ENCODE results near the gene MSI2. TPM values are rescaled to one million over a fixed set of nuclear protein-coding genes. Genes with fewer than 3 reads are reported as not detected.

Gene MSI2
- total and polyA plus RNA-seq, 7 donors, result 12.6 to 25.8 (median 21.3) TPM

DNA sequence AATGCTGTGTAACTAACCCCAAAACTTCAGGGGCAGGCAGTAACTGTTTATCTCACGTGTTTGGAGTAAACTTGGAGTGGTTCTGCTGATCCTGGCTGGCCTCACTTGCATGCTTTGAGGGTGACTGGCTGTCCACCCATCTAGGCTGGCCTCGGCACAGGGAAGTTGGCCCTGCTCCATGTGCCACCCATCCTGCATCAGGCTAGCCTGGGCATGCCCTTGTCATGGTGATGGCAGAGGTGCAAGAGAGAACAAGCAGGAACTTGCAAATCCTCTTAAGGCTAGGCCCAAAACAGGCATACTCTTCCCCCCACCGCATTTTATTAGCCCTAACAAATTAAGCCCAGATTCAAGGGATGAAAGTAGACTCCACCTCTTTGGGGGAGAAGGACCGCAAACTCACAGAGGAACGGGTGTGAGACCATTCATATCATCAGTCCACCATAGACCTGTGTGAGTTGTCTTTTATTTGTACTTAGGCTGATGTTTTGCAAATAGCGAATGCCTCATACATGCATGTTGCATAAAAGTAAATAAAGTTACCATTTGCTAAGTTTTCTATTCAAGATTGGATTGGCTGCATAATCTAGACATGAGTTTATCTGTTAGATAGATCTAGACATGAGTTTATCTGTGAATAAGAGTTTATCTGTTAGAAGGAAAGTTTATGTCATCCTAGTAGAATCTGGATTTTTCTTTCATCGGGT lies 267.8 kb downstream of the MSI2 start:
- Histone ChIP-seq H3K27me3 (no peaks in the 10 kb centered on the region), H3K36me3 (no peaks in the 10 kb centered on the region), H3K4me1 (no peaks in the 10 kb centered on the region), H3K9me3 (no peaks in the 10 kb centered on the region), H3K27ac (no peak overlapping the region), H3K4me3 (no peak overlapping the region)
- TF ChIP-seq EP300 (IDR thresholded peaks at IDR 0.05) (no peak), CTCF (IDR thresholded peaks at IDR 0.05) (no peak), POLR2A (IDR thresholded peaks at IDR 0.05) (no peak), POLR2AphosphoS5 (IDR thresholded peaks at IDR 0.05) (no peak)
- intact Hi-C loops (cut with DNase I), result no loop called here
- WGBS, 2 donors, result 87 to 88% methylated on average over 7 of the region's 7 CpGs
- DNase-seq, result no peak

DNA sequence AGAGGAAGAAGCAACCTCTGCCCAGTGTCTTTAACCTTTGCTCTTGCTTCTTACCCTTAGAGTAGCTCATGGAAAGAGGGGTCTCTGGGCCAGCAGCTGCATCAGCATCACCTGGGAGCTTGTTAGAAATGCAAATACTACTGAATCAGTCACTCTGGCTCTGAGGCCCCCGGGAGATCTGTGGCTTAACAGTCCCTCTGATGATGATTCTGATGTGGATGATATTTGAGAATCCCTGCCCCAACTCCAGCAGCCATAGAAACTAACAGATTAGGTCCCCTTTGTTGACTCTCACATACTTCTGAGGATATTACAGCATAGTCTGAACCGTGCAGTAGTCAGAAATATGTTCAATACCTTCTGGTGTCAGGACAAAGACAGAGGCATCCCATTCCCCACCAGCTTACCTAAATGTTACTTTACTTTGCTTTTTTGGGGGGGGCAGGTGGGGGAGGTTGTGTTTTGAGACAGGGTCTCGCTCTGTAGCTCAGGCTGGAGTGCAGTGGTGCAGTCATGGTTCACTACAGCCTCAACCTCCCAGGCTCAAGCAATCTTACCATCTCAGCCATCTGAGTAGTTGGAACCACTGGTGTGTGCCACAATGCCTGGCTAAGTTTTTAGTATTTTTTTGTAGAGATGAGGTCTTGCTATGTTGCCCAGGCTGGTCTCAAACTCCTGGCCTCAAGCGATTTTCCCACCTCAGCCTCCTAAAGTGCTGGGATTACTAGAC lies 268.7 kb downstream of the MSI2 start:
- H3K27me3 ChIP-seq, result no peaks in the 10 kb centered on the region
- no peak for DNase-seq
- H3K4me3 ChIP-seq, result no peak overlapping the region
- no peaks in the 10 kb centered on the region for H3K36me3 ChIP-seq
- H3K27ac ChIP-seq, result no peak overlapping the region
- intact Hi-C loops (cut with DNase I), result no loop called here
- H3K4me1 ChIP-seq, result peaks cover 0 to 4% (median 2%) of the 10 kb centered on the region in 4 donors
- WGBS, 2 donors, result 71 to 90% methylated on average over 4 of the region's 4 CpGs
- H3K9me3 ChIP-seq, result no peaks in the 10 kb centered on the region
- no peak for TF ChIP-seq EP300 (IDR thresholded peaks at IDR 0.05)
- no peak for TF ChIP-seq POLR2A (IDR thresholded peaks at IDR 0.05)
- no peak for TF ChIP-seq POLR2AphosphoS5 (IDR thresholded peaks at IDR 0.05)
- TF ChIP-seq CTCF (IDR thresholded peaks at IDR 0.05), result no peak

DNA sequence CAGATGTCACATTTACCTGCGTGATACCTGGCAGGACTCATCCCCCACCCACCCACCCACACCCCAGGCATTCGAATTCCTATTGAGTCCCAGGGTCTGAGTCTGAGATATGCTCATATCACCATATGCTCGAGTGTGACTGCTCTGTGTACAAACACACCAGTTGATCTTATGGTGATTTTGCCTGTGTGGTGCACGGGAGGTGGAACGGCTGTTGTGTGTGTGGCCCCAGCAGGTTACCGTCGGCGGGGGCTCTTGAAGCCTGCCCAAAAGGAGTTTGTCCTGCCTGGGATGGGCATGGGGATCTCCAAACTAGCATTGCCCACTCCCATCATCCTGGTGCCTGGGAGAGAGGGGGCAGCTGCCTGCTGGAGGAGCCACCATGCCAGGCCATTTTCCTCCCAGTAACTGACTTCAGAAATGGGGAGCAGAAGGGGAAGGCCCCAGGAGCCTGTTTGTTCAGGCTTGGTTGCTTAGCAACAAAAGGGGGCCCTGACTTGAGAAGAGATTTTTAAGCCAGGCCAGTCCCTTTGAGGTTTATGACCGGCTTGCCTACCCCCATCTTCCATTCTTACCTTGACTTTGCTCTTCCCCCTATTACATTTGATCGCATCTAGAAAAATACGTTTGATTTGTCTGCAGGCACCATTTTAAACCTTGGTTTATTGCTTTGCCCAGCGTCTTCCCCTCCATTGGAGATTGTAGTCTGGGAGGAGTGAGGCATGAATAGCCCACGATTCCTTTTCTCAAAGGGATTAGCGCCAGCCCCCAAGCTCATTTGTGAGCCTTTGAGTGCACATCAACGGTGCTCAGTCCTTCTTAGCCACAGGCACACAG lies 271.1 kb downstream of the MSI2 start:
- WGBS, 2 donors, result 64 to 69% methylated on average over 15 of the region's 15 CpGs
- Histone ChIP-seq H3K36me3 (no peaks in the 10 kb centered on the region), H3K27ac (no peak overlapping the region), H3K27me3 (no peaks in the 10 kb centered on the region), H3K4me1 (peaks cover 0 to 17% (median 14%) of the 10 kb centered on the region in 4 donors), H3K4me3 (no peak overlapping the region), H3K9me3 (no peaks in the 10 kb centered on the region)
- intact Hi-C loops (cut with DNase I), result no loop called here
- TF ChIP-seq POLR2A (IDR thresholded peaks at IDR 0.05), result no peak
- no peak for DNase-seq

- DNase-seq, result no peak
Observed at GRCh38 chr17:57528058-57528451, 271.7 kb downstream of the MSI2 start.

More at GRCh38 chr17:57528058-57528451, 271.7 kb downstream of the MSI2 start:
- H3K9me3 ChIP-seq, result no peaks in the 10 kb centered on the region
- no peaks in the 10 kb centered on the region for H3K27me3 ChIP-seq
- 19 to 68% methylated on average over 7 of the region's 7 CpGs for WGBS, 2 donors
- TF ChIP-seq POLR2A (IDR thresholded peaks at IDR 0.05), result no peak
- TF ChIP-seq EP300 (IDR thresholded peaks at IDR 0.05), result no peak
- no peak for TF ChIP-seq CTCF (IDR thresholded peaks at IDR 0.05)
- TF ChIP-seq POLR2AphosphoS5 (IDR thresholded peaks at IDR 0.05), result no peak
- no peak overlapping the region for H3K27ac ChIP-seq
- no peaks in the 10 kb centered on the region for H3K36me3 ChIP-seq
- H3K4me3 ChIP-seq, result no peak overlapping the region
- peaks cover 0 to 17% (median 14%) of the 10 kb centered on the region in 4 donors for H3K4me1 ChIP-seq
- intact Hi-C loops (cut with DNase I), result no loop called here

All from sigmoid colon (tissue), 7 donors.